ENCODE measurements around the gene PNMA8C. TPM values are rescaled to one million over a fixed set of nuclear protein-coding genes. Genes with fewer than 3 reads are reported as not detected.

PNMA8C gene
- total and polyA plus RNA-seq, 2 donors (not counting 3 experiments of a cell fraction or from before 2014, with no cell fraction given) = not detected

DNA sequence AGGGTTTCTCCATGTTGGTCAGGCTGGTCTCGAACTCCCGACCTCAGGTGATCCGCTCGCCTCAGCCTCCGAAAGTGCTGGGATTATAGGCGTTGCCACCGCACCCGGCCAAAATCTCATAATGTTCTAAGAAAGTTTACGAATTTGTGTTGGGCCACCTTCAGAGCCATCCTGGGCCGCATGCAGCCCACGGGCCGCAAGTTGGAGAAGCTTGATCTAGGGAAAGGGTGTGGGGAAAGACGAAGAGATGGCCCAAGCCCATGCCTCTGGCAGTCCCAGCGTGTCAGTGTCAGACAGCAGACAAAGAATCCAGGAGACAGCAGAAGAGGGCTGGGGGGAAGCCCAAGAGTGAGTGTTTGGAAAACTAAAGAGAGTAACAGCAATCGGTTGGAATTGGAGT lies 17.3 kb upstream of the PNMA8C start:
- CTCF ChIA-PET = interaction anchor here (0.7 to 0.8 kb wide), 2 partner anchors 44 to 70 kb away, joined by 3 read pairs; no protein-coding TSS in a partner anchor
- Histone ChIP-seq H2AFZ (ENCODE audit: low read depth, low read length) (no peak overlapping the region), H3K4me1 (ENCODE audit: control insufficient read depth, extremely low read depth, insufficient read depth, low read length) (peaks cover 2% of the 10 kb centered on the region), H3K9ac (replicated peaks; ENCODE audit: extremely low read depth, insufficient read depth, low read length) (no peak overlapping the region), H3K4me2 (ENCODE audit: insufficient read depth, low read length) (no peak overlapping the region), H4K20me1 (replicated peaks; ENCODE audit: control insufficient read depth, extremely low read depth, insufficient read depth, low read length) (no peaks in the 10 kb centered on the region), H3K4me3 (replicated peaks in 1 of 3; ENCODE audit: insufficient read depth in 1 of 3, low read depth in 1 of 3, low read length in 3 of 3) (no peak overlapping the region), H3K79me2 (ENCODE audit: control insufficient read depth, insufficient read depth, low read length) (no peaks in the 10 kb centered on the region), H3K9me1 (replicated peaks; ENCODE audit: control insufficient read depth, extremely low read depth, insufficient read depth, low read length) (no peaks in the 10 kb centered on the region), H3K36me3 (ENCODE audit: control insufficient read depth in 2 of 2, extremely low read depth in 1 of 2, insufficient read depth in 2 of 2, low read length in 2 of 2) (no peaks in the 10 kb centered on the region), H3K27me3 (ENCODE audit: control insufficient read depth in 2 of 2, insufficient read depth in 2 of 2, low read length in 2 of 2) (peaks cover 0 to 5% of the 10 kb centered on the region in 2 experiments), H3K9me3 (replicated peaks; ENCODE audit: control insufficient read depth, insufficient read depth, low read length) (no peaks in the 10 kb centered on the region), H3K27ac (ENCODE audit: insufficient read depth, low read depth, low read length) (no peak overlapping the region)
- FAIRE-seq (no peak), DNase-seq (ENCODE audit: low read depth, low spot score) (no peak)
- intact Hi-C loops (cut with micrococcal nuclease) = no loop called here
- POLR2A ChIA-PET = no interaction called here
- TF ChIP-seq EZH2 (IDR thresholded peaks at IDR 0.05; ENCODE audit: borderline replicate concordance, low read depth, low read length, severe bottlenecking) = no peak
- TF ChIP-seq POLR2AphosphoS5 (IDR thresholded peaks at IDR 0.05; ENCODE audit: insufficient read depth, low read depth, low read length) = no peak
- no peak for TF ChIP-seq JUN (IDR thresholded peaks at IDR 0.05; ENCODE audit: borderline replicate concordance, insufficient read depth, insufficient read length, low read depth)
- no peak for TF ChIP-seq POLR2A (IDR thresholded peaks at IDR 0.05; ENCODE audit: low read depth, low read length)
- no peak for TF ChIP-seq FOS (IDR thresholded peaks at IDR 0.05; ENCODE audit: borderline replicate concordance, insufficient read depth, low read length)
- TF ChIP-seq MYC (IDR thresholded peaks at IDR 0.05; ENCODE audit: low read depth, low read length) = no peak
- TF ChIP-seq GATA2 (IDR thresholded peaks at IDR 0.05; ENCODE audit: insufficient read depth, insufficient read length, low read depth, low read length) = no peak
- TF ChIP-seq, protein P1, sequence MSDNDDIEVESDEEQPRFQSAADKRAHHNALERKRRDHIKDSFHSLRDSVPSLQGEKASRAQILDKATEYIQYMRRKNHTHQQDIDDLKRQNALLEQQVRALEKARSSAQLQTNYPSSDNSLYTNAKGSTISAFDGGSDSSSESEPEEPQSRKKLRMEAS (IDR thresholded peaks at IDR 0.05; ENCODE audit: insufficient read depth, insufficient read length) = no peak
- TF ChIP-seq, protein P2, sequence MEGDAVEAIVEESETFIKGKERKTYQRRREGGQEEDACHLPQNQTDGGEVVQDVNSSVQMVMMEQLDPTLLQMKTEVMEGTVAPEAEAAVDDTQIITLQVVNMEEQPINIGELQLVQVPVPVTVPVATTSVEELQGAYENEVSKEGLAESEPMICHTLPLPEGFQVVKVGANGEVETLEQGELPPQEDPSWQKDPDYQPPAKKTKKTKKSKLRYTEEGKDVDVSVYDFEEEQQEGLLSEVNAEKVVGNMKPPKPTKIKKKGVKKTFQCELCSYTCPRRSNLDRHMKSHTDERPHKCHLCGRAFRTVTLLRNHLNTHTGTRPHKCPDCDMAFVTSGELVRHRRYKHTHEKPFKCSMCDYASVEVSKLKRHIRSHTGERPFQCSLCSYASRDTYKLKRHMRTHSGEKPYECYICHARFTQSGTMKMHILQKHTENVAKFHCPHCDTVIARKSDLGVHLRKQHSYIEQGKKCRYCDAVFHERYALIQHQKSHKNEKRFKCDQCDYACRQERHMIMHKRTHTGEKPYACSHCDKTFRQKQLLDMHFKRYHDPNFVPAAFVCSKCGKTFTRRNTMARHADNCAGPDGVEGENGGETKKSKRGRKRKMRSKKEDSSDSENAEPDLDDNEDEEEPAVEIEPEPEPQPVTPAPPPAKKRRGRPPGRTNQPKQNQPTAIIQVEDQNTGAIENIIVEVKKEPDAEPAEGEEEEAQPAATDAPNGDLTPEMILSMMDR (IDR thresholded peaks at IDR 0.05; ENCODE audit: extremely low read depth in 1 of 2, insufficient read depth in 1 of 2, low read depth in 1 of 2, low read length in 2 of 2) = no peak
- no TSS peak for BruUV-seq (replicated peaks)
- dilution Hi-C loops (cut with MboI; ENCODE audit: extremely low pct_ligation_motif_present, low sequenced_read_pairs) = no loop called here
